ENCODE data around the gene GRIN2C.

GRIN2C gene

DNA sequence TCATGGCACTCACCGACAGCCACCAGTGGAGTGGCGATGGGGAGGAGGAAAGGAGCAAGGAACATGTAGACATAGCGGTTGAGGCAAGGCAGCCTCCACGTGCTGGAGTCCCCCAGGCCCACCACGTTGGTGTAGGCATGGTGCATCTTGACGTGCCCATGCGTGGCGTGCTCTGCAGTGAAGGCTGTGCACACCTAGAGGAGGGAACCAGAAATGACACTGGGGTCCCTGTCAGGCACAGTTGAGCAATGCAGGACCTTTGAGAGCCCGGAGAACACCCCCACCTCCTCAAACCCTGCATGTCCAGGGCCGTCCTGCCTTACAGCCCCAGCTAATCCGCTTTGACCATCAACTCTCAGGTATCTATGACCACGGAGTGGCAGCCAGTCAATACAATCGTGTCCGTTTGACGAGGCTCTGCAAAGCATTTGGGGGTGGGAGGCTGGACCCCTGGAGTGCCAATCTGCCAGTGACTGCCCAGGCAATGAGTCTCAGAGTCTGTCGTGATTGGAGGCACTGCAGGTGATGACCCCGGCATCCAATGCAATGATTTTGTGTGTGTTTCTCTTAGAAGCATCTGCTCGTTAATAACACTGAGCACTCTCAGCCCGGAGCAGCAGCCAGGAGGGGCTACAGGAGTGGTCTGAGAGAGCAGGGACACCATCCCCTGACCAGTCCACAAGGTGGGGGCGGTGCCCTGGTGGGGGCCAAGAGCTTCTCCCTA lies 23.0 kb upstream of the GRIN2C start:
- no peaks in the 10 kb centered on the region for H3K79me2 ChIP-seq (ENCODE audit: insufficient read depth, low read length)
- H3F3A ChIP-seq (ENCODE audit: insufficient read depth, low read length), result no peaks in the 10 kb centered on the region
- H3K9me2 ChIP-seq (ENCODE audit: low read depth, low read length), result no peaks in the 10 kb centered on the region
- TF ChIP-seq EZH2 (IDR thresholded peaks at IDR 0.05; ENCODE audit: borderline replicate concordance, low read length), result no peak
- TF ChIP-seq, protein P1, sequence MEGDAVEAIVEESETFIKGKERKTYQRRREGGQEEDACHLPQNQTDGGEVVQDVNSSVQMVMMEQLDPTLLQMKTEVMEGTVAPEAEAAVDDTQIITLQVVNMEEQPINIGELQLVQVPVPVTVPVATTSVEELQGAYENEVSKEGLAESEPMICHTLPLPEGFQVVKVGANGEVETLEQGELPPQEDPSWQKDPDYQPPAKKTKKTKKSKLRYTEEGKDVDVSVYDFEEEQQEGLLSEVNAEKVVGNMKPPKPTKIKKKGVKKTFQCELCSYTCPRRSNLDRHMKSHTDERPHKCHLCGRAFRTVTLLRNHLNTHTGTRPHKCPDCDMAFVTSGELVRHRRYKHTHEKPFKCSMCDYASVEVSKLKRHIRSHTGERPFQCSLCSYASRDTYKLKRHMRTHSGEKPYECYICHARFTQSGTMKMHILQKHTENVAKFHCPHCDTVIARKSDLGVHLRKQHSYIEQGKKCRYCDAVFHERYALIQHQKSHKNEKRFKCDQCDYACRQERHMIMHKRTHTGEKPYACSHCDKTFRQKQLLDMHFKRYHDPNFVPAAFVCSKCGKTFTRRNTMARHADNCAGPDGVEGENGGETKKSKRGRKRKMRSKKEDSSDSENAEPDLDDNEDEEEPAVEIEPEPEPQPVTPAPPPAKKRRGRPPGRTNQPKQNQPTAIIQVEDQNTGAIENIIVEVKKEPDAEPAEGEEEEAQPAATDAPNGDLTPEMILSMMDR (IDR thresholded peaks at IDR 0.05; ENCODE audit: low read length), result no peak; the same call in 1 of the 2 replicates
- no peaks in the 10 kb centered on the region for H3K9me3 ChIP-seq (ENCODE audit: low read length)
- H3K9ac ChIP-seq (ENCODE audit: low read length), result no peak overlapping the region
- H3K36me3 ChIP-seq (ENCODE audit: insufficient read depth, low read length), result no peaks in the 10 kb centered on the region
- no peak overlapping the region for H3K4me2 ChIP-seq (ENCODE audit: low read length)
- H3K4me1 ChIP-seq (ENCODE audit: insufficient read depth, low read length, severe bottlenecking), result no peaks in the 10 kb centered on the region
- no peak overlapping the region for H3K27ac ChIP-seq (ENCODE audit: low read depth, low read length, poor library complexity, severe bottlenecking)
- no peak overlapping the region for H3K4me3 ChIP-seq (ENCODE audit: low read depth, low read length, poor library complexity, severe bottlenecking)
- no peak overlapping the region for H2AFZ ChIP-seq (ENCODE audit: low read length)
- peaks cover 20% of the 10 kb centered on the region; the same call in 1 of the 2 replicates for H3K27me3 ChIP-seq (ENCODE audit: insufficient read depth, low read length)
- no peaks in the 10 kb centered on the region for H4K20me1 ChIP-seq (ENCODE audit: insufficient read depth, low read length)

DNA sequence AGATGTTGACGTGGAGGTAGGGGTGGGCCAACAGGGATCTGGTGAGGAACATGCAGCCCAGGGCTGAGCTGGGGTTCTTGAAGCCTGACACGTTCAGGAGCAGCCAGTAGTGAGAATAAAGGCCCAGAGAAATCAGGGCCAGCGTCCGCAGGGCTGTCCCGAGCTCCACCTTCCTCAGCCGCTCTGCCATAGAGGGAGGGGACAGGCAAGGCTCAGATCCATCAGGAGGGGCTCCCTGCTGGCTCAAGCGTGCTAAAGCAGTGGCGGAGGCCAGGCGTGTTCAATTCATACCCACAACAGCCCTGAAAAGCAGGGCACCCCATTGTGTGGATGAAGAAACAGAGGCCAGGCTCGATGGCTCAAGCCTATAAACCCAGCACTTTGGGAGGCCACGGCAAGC lies 21.4 kb upstream of the GRIN2C start:
- Histone ChIP-seq H3K27me3 (ENCODE audit: insufficient read depth, low read length) (peaks cover 10% of the 10 kb centered on the region; the same call in 1 of the 2 replicates), H3K4me2 (ENCODE audit: low read length) (no peak overlapping the region), H3K4me1 (ENCODE audit: insufficient read depth, low read length, severe bottlenecking) (no peaks in the 10 kb centered on the region), H3F3A (ENCODE audit: insufficient read depth, low read length) (no peaks in the 10 kb centered on the region), H3K36me3 (ENCODE audit: insufficient read depth, low read length) (no peaks in the 10 kb centered on the region), H3K9ac (ENCODE audit: low read length) (no peak overlapping the region), H4K20me1 (ENCODE audit: insufficient read depth, low read length) (no peaks in the 10 kb centered on the region), H3K9me3 (ENCODE audit: low read length) (no peaks in the 10 kb centered on the region), H3K4me3 (ENCODE audit: low read depth, low read length, poor library complexity, severe bottlenecking) (no peak overlapping the region), H3K9me2 (ENCODE audit: low read depth, low read length) (no peaks in the 10 kb centered on the region), H2AFZ (ENCODE audit: low read length) (no peak overlapping the region), H3K27ac (ENCODE audit: low read depth, low read length, poor library complexity, severe bottlenecking) (no peak overlapping the region), H3K79me2 (ENCODE audit: insufficient read depth, low read length) (no peaks in the 10 kb centered on the region)
- no peak for TF ChIP-seq EZH2 (IDR thresholded peaks at IDR 0.05; ENCODE audit: borderline replicate concordance, low read length)
- TF ChIP-seq, protein P1 (IDR thresholded peaks at IDR 0.05; ENCODE audit: low read length), result no peak

DNA sequence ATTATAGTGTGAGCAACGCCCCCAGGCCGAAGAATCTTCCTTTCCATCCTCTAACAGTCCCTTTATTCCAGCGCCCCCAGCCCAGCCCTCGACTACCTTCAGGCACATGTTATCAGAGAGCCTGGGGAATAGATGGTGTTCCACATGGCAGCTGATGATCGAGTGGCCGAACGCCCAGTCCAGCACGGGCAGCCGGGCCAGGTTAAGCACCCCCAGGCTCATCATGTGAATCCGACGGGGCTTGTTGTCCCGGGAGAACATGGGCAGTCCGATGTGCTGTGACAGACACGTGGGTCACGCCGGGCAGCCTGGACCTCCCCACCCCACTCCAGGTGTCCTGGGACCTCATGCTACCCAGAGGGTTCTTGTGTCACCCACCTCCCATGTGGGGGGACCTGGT lies 19.6 kb upstream of the GRIN2C start:
- H3K4me2 ChIP-seq (ENCODE audit: low read length), result no peak overlapping the region
- TF ChIP-seq, protein P1 (IDR thresholded peaks at IDR 0.05; ENCODE audit: low read length), result no peak

More for the DNA sequence above, 19.6 kb upstream of the GRIN2C start:
- no peaks in the 10 kb centered on the region for H3K9me2 ChIP-seq (ENCODE audit: low read depth, low read length)
- no peak overlapping the region for H2AFZ ChIP-seq (ENCODE audit: low read length)
- H3K79me2 ChIP-seq (ENCODE audit: insufficient read depth, low read length), result no peaks in the 10 kb centered on the region
- H3K9ac ChIP-seq (ENCODE audit: low read length), result no peak overlapping the region
- no peaks in the 10 kb centered on the region for H3K36me3 ChIP-seq (ENCODE audit: insufficient read depth, low read length)
- H3K9me3 ChIP-seq (ENCODE audit: low read length), result no peaks in the 10 kb centered on the region
- no peak overlapping the region for H3K27ac ChIP-seq (ENCODE audit: low read depth, low read length, poor library complexity, severe bottlenecking)
- H3K4me1 ChIP-seq (ENCODE audit: insufficient read depth, low read length, severe bottlenecking), result no peaks in the 10 kb centered on the region
- H3F3A ChIP-seq (ENCODE audit: insufficient read depth, low read length), result no peaks in the 10 kb centered on the region
- H4K20me1 ChIP-seq (ENCODE audit: insufficient read depth, low read length), result no peaks in the 10 kb centered on the region
- H3K4me3 ChIP-seq (ENCODE audit: low read depth, low read length, poor library complexity, severe bottlenecking), result no peak overlapping the region
- peaks cover 10% of the 10 kb centered on the region; the same call in 1 of the 2 replicates for H3K27me3 ChIP-seq (ENCODE audit: insufficient read depth, low read length)

All from OCI-LY1 (cell line).